HEK293 (cell line): ENCODE data around the gene MECR.
A peak's percentile ranks its signal among the peaks of the same experiment; 100 is the strongest.

Experiments used
- CTCF ChIA-PET: fragments of 350-600 bp; formaldehyde crosslinking; extraction: SDS; loops from one replicate; lab custom pipeline; 2021; ENCODE audit warnings: antibody characterized with exemption; lab: Yijun Ruan, JAX
- POLR2A ChIA-PET: fragments of 300-600 bp; formaldehyde crosslinking; extraction: SDS; loops from one replicate; lab custom pipeline; 2020; ENCODE audit warnings: antibody characterized with exemption, inconsistent platforms; lab: Yijun Ruan, JAX
- H3K27ac ChIP-seq: fragments of 200-500 bp; sonication (Bioruptor generic); 2 replicates; pipeline ENCODE4 v1.5.1; 2014; ENCODE audit warnings: low read depth, low read length, control low read depth, inconsistent platforms; ENCODE audit errors: extremely low read depth
- H3K36me3 ChIP-seq, 2 experiments: fragments of 200-500 bp in 1 of 2; sonication (Bioruptor generic) in 1 of 2; 1 replicate in 1 of 2; 2 replicates in 1 of 2; pipeline ENCODE4 v1.5.1; 2014 to 2017; ENCODE audit warnings: inconsistent platforms in 2 of 2, low read length in 2 of 2; ENCODE audit not compliant: control insufficient read depth in 2 of 2, insufficient read depth in 1 of 2
- H3K4me1 ChIP-seq: fragments of 200-500 bp; sonication (Bioruptor generic); 2 replicates; pipeline ENCODE4 v1.5.1; 2014; ENCODE audit warnings: mild to moderate bottlenecking, low read length, inconsistent platforms; ENCODE audit not compliant: control insufficient read depth, insufficient read depth
- H3K4me3 ChIP-seq: 2 replicates; pipeline ENCODE4 v1.5.1; 2011; ENCODE audit warnings: low read depth, mild to moderate bottlenecking, control low read depth, low read length, moderate library complexity
- H3K9me3 ChIP-seq: fragments of 200-500 bp; sonication (Bioruptor generic); 2 replicates; pipeline ENCODE4 v1.5.1; 2014; ENCODE audit warnings: low read depth, low read length, inconsistent platforms; ENCODE audit not compliant: control insufficient read depth, insufficient read depth
- BCL11B ChIP-seq: fragments of 450-650 bp; formaldehyde crosslinking; IDR thresholded peaks from 2 replicates; pipeline ENCODE4 v1.5.1; 2016; ENCODE audit warnings: low read depth, missing biosample characterization, missing genetic modification characterization
- GLIS2 ChIP-seq: fragments of 450-650 bp; formaldehyde crosslinking; IDR thresholded peaks from 2 replicates; pipeline ENCODE4 v1.5.1; 2016; ENCODE audit warnings: missing biosample characterization, missing genetic modification characterization
- HOXC10 ChIP-seq: sonication (generic); formaldehyde crosslinking; IDR thresholded peaks from 2 replicates; pipeline ENCODE4 v1.8.1; 2023; ENCODE audit warnings: mild to moderate bottlenecking, missing genetic modification reagents
- PRDM1 ChIP-seq: fragments of 450-650 bp; formaldehyde crosslinking; IDR thresholded peaks from 2 replicates; pipeline ENCODE4; 2016; ENCODE audit warnings: missing biosample characterization, missing genetic modification characterization
- ZNF571 ChIP-seq: fragments of 450-650 bp; formaldehyde crosslinking; IDR thresholded peaks from 2 replicates; pipeline ENCODE4 v1.5.0; 2017; ENCODE audit warnings: missing biosample characterization, missing genetic modification characterization
- ZNF600 ChIP-seq: fragments of 450-650 bp; formaldehyde crosslinking; IDR thresholded peaks from 2 replicates; pipeline ENCODE4 v1.5.1; 2016; ENCODE audit warnings: missing biosample characterization, missing genetic modification characterization
- ZNF837 ChIP-seq: fragments of 450-650 bp; formaldehyde crosslinking; IDR thresholded peaks from 2 replicates; pipeline ENCODE4 v1.5.1; 2016; ENCODE audit warnings: missing biosample characterization, missing genetic modification characterization
- TF ChIP-seq, protein P1 (sequence below): fragments of 450-650 bp; formaldehyde crosslinking; IDR thresholded peaks from 2 replicates; pipeline ENCODE4 v1.5.1; 2016; ENCODE audit warnings: missing biosample characterization, missing genetic modification characterization
- TF ChIP-seq, protein P2 (sequence below): fragments of 450-650 bp; IDR thresholded peaks from 2 replicates; pipeline ENCODE4 v1.5.1; 2018; ENCODE audit warnings: missing biosample characterization, mild to moderate bottlenecking, missing genetic modification characterization
- TF ChIP-seq, protein P3 (sequence below): IDR thresholded peaks from 2 replicates; pipeline ENCODE4 v1.6.1; 2011; ENCODE audit warnings: mild to moderate bottlenecking, low read depth, low read length, borderline replicate concordance
- TF ChIP-seq, protein P4 (sequence below): fragments of 450-650 bp; formaldehyde crosslinking; IDR thresholded peaks from 2 replicates; pipeline ENCODE4 v1.5.1; 2016; ENCODE audit warnings: missing biosample characterization, missing genetic modification characterization

The MECR gene

DNA sequence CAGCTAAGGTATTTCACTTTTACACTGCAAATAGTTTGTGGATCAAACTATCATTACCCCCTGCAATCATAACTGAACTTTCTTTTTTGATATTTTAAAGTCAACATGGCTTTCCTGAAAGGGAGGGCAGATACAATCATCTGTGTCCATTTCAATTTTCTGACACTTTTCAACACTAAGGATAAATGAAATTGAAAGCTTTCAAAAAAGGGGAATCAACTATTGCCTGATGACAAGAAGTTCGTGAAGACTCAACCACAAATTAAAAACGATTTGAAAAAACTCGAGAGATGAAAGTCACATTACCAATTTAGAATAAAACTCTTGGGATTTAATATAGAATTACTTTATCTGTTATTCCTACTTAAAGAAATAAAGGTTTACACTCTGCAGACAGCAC lies 60.8 kb downstream of the MECR start:
- Histone ChIP-seq H3K4me3 (no peak overlapping the region), H3K9me3 (no peaks in the 10 kb centered on the region), H3K36me3 (peaks cover 3 to 64% of the 10 kb centered on the region in 2 experiments), H3K27ac (no peak overlapping the region), H3K4me1 (peaks cover 7% of the 10 kb centered on the region)
- POLR2A ChIA-PET, result interaction anchor here (0.6 to 4.2 kb wide), 3 partner anchors 8 to 46 kb away, joined by 3 to 30 read pairs (median 3); partner anchors contain the start of gene SRSF4
- CTCF ChIA-PET, result interaction anchor here (0.9 to 1.5 kb wide), 2 partner anchors 12 to 38 kb away, joined by 3 to 6 read pairs; no protein-coding TSS in a partner anchor
- TF ChIP-seq PRDM1 (tag by site-specific recombination), result peak; percentile 37; the same call in 1 of the 2 replicates
- TF ChIP-seq ZNF837, result no peak
- TF ChIP-seq, all 188 proteins: peak for 1

DNA sequence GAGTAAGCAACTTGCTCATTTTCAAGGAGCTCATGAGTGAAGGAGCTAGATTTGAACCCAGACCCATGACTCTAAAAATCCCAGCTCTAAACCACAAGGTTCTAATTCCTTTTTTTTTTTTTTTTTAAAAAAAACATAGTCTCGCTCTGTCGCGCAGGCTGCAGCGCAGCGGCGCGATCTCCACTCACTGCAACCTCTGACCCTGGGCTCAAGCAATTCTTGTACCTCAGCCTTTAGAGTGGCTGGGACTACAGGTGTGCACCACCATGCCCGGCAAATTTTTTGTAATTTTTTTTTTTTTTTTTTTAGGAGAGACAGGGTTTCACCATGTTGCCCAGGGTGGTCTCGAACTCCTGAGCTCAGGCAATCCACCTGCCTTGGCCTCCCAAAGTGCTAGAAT lies 62.8 kb downstream of the MECR start:
- ChIA-PET CTCF (interaction anchor here (1.0 kb wide), 1 partner anchor 14 kb away, joined by 4 read pairs; the partner anchor contains the start of gene SRSF4), POLR2A (interaction anchor here (0.6 to 3.1 kb wide), 4 partner anchors 13 to 217 kb away, joined by 3 to 16 read pairs (median 4); partner anchors contain the start of gene SRSF4)

DNA sequence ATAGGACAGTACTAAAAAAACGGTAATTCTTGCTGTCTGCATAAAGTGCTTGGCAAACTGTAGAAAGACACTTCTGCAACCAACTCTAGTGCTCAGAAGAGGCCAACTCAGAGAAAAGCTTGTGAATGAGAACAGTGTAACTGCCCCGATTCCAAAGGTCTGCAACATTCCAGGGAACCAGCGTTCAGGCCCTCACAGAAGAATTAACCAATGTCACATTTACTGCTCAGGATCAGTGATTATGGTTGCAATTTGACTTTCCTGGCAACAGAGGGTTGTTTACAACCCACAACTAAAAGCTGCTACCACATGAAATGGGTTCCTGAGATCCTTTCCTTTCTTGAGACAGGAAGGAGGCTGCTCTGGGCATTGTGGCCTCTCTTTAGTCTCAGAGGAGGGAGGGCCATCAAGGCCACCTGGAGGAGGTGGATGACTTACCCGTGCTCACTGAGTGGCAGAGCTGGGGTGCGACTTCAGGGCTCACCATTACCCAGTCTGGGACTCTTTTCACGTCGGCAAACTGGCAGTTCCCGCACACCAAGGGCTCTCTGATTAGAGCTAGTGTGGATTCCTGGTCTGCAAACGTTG lies 64.3 kb downstream of the MECR start:
- ChIA-PET CTCF (interaction anchor here (0.6 to 1.2 kb wide), 4 partner anchors 12 to 1697 kb away, joined by 3 to 5 read pairs (median 3); partner anchors contain the start of gene SRSF4), POLR2A (interaction anchor here (0.6 to 3.1 kb wide), 2 partner anchors 14 to 23 kb away, joined by 3 to 16 read pairs; partner anchors contain the start of gene SRSF4)
- Histone ChIP-seq H3K4me3 (no peak overlapping the region), H3K9me3 (no peaks in the 10 kb centered on the region), H3K27ac (no peak overlapping the region), H3K36me3 (peaks cover 3 to 89% of the 10 kb centered on the region in 2 experiments), H3K4me1 (peaks cover 7% of the 10 kb centered on the region; the same call in 1 of the 2 replicates)
- no peak for TF ChIP-seq ZNF571 (tag by site-specific recombination)
- TF ChIP-seq GLIS2 (tag by site-specific recombination), result no peak
- TF ChIP-seq, protein P1, sequence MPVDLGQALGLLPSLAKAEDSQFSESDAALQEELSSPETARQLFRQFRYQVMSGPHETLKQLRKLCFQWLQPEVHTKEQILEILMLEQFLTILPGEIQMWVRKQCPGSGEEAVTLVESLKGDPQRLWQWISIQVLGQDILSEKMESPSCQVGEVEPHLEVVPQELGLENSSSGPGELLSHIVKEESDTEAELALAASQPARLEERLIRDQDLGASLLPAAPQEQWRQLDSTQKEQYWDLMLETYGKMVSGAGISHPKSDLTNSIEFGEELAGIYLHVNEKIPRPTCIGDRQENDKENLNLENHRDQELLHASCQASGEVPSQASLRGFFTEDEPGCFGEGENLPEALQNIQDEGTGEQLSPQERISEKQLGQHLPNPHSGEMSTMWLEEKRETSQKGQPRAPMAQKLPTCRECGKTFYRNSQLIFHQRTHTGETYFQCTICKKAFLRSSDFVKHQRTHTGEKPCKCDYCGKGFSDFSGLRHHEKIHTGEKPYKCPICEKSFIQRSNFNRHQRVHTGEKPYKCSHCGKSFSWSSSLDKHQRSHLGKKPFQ (tag by site-specific recombination), result no peak
- TF ChIP-seq BCL11B (tag by site-specific recombination), result no peak
- 0 out of 2 replicates have a peak, but pooled peaks have one; percentile 46 for TF ChIP-seq ZNF600 (tag by site-specific recombination)
- TF ChIP-seq, protein P2, sequence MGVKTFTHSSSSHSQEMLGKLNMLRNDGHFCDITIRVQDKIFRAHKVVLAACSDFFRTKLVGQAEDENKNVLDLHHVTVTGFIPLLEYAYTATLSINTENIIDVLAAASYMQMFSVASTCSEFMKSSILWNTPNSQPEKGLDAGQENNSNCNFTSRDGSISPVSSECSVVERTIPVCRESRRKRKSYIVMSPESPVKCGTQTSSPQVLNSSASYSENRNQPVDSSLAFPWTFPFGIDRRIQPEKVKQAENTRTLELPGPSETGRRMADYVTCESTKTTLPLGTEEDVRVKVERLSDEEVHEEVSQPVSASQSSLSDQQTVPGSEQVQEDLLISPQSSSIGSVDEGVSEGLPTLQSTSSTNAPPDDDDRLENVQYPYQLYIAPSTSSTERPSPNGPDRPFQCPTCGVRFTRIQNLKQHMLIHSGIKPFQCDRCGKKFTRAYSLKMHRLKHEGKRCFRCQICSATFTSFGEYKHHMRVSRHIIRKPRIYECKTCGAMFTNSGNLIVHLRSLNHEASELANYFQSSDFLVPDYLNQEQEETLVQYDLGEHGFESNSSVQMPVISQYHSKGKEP (tag by site-specific recombination), result no peak
- TF ChIP-seq, protein P3, sequence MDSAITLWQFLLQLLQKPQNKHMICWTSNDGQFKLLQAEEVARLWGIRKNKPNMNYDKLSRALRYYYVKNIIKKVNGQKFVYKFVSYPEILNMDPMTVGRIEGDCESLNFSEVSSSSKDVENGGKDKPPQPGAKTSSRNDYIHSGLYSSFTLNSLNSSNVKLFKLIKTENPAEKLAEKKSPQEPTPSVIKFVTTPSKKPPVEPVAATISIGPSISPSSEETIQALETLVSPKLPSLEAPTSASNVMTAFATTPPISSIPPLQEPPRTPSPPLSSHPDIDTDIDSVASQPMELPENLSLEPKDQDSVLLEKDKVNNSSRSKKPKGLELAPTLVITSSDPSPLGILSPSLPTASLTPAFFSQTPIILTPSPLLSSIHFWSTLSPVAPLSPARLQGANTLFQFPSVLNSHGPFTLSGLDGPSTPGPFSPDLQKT, result no peak

More for the DNA sequence above, 62.8 kb downstream of the MECR start:
- no peak overlapping the region for H3K4me3 ChIP-seq
- H3K9me3 ChIP-seq, result no peaks in the 10 kb centered on the region
- no peak for TF ChIP-seq HOXC10 (CRISPR knock-in tag)
- TF ChIP-seq, protein P4, sequence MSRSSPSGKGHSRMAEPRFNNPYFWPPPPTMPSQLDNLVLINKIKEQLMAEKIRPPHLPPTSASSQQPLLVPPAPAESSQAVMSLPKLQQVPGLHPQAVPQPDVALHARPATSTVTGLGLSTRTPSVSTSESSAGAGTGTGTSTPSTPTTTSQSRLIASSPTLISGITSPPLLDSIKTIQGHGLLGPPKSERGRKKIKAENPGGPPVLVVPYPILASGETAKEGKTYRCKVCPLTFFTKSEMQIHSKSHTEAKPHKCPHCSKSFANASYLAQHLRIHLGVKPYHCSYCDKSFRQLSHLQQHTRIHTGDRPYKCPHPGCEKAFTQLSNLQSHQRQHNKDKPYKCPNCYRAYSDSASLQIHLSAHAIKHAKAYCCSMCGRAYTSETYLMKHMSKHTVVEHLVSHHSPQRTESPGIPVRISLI, result peak; percentile 91
- TF ChIP-seq, all 188 proteins: peak for 1
- H3K4me1 ChIP-seq, result peaks cover 7% of the 10 kb centered on the region
- no peak overlapping the region for H3K27ac ChIP-seq
- H3K36me3 ChIP-seq, result peaks cover 3 to 82% of the 10 kb centered on the region in 2 experiments
